Esophagus squamous epithelium (tissue), 4 donors: ENCODE measurements around the gene SCGB1D1.

Source experiments
- POLR2A ChIP-seq, 4 donors: fragments of 450-650 bp; IDR thresholded peaks; one replicate each; pipeline ENCODE4 v1.6.1; 2017; ENCODE audit warnings: antibody characterized with exemption in 4 of 4, mild to moderate bottlenecking in 4 of 4, moderate library complexity in 3 of 4
- TF ChIP-seq, protein P1 (sequence below), 6 experiments: fragments of 450-650 bp in 4 of 6; fragments of 200-600 bp in 2 of 6; sonication (generic) in 2 of 6; IDR thresholded peaks; one replicate each; pipeline ENCODE4 v1.5.1; 2016 to 2019; ENCODE audit warnings: antibody characterized with exemption in 6 of 6, mild to moderate bottlenecking in 4 of 6, moderate library complexity in 4 of 6

DNA sequence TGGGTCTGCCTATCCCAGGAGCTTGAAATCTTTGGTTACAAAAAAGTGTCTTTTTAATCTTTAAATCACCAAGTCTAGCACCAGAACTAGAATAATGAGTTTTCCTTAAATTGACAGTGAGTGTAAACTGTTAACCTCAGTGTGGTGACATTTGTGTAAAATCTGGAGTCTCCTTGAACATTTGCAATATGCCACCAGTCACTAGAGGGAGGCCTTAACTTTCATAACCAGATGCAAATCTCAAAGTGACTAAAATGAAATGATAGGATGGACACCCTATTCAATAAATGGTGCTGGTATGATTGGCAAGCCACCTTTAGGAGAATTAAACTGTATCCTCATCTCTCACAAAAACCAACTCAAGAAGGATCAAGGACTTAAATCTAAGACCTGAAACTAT, 43.7 kb downstream of the SCGB1D1 start:
- TF ChIP-seq, protein P1, sequence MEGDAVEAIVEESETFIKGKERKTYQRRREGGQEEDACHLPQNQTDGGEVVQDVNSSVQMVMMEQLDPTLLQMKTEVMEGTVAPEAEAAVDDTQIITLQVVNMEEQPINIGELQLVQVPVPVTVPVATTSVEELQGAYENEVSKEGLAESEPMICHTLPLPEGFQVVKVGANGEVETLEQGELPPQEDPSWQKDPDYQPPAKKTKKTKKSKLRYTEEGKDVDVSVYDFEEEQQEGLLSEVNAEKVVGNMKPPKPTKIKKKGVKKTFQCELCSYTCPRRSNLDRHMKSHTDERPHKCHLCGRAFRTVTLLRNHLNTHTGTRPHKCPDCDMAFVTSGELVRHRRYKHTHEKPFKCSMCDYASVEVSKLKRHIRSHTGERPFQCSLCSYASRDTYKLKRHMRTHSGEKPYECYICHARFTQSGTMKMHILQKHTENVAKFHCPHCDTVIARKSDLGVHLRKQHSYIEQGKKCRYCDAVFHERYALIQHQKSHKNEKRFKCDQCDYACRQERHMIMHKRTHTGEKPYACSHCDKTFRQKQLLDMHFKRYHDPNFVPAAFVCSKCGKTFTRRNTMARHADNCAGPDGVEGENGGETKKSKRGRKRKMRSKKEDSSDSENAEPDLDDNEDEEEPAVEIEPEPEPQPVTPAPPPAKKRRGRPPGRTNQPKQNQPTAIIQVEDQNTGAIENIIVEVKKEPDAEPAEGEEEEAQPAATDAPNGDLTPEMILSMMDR (IDR thresholded peaks at IDR 0.05), result peak in 1 of 6 experiments; percentile 31
- TF ChIP-seq POLR2A (IDR thresholded peaks at IDR 0.05), result no peak
